Retinal pigment epithelial cell (primary cell): ENCODE results near the gene DIP2B.

Experiments
- DNase-seq: peaks from one replicate; pipeline ENCODE4 v3.0.0-alpha.2; 2010; ENCODE audit warnings: low read depth
- H3K4me3 ChIP-seq: 2 replicates; pipeline ENCODE4 v1.5.1; 2011; ENCODE audit warnings: mild to moderate bottlenecking, low read length, control low read depth, moderate library complexity
- TF ChIP-seq, protein P1 (sequence below): conservative IDR thresholded peaks from 2 replicates; pipeline ENCODE4 v1.5.1; 2011; ENCODE audit warnings: low read depth, low read length, control low read depth, inconsistent platforms

DIP2B gene

DNA sequence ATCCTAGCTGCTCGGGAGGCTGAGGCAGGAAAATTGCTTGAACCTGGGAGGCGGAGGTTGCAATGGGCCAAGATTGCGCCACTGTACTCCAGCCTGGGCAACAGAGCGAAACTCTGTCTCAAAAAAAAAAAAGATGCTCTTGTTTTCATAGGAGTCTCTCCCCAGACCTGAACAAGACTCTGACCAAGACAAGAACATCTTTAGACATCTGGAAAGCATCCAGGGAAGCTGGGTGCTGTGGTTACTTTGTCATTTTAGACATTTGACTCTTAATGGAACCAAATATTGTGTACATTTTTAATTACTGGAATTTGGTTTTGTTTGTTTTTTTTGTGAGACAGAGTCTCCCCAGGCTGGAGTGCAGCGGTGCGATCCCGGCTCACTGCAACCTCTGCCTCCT lies 238.0 kb downstream of the DIP2B start:
- DNase-seq = no peak
- H3K4me3 ChIP-seq = no peak overlapping the region
- TF ChIP-seq, protein P1, sequence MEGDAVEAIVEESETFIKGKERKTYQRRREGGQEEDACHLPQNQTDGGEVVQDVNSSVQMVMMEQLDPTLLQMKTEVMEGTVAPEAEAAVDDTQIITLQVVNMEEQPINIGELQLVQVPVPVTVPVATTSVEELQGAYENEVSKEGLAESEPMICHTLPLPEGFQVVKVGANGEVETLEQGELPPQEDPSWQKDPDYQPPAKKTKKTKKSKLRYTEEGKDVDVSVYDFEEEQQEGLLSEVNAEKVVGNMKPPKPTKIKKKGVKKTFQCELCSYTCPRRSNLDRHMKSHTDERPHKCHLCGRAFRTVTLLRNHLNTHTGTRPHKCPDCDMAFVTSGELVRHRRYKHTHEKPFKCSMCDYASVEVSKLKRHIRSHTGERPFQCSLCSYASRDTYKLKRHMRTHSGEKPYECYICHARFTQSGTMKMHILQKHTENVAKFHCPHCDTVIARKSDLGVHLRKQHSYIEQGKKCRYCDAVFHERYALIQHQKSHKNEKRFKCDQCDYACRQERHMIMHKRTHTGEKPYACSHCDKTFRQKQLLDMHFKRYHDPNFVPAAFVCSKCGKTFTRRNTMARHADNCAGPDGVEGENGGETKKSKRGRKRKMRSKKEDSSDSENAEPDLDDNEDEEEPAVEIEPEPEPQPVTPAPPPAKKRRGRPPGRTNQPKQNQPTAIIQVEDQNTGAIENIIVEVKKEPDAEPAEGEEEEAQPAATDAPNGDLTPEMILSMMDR = no peak

DNA sequence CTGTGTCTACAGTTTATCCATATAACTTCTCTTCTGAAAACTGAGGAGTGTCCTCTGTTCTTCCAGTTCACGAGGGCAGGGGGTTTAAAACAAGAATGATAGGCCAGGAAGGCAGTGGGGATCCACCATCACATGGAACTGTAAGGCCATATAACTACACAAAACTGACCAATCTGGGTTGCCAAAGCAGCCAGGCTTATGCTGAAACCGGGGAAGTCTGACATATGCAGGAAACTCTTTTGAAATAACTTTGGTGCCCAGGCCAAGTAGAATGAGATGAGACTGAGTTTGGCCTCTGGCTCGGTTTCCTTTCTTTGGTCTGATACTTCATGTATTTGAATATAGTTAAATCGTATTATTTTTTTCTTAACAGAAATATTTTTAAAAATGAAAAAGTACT lies 241.1 kb downstream of the DIP2B start:
- no peak overlapping the region for H3K4me3 ChIP-seq
- TF ChIP-seq, protein P1 = no peak
- no peak for DNase-seq

DNA sequence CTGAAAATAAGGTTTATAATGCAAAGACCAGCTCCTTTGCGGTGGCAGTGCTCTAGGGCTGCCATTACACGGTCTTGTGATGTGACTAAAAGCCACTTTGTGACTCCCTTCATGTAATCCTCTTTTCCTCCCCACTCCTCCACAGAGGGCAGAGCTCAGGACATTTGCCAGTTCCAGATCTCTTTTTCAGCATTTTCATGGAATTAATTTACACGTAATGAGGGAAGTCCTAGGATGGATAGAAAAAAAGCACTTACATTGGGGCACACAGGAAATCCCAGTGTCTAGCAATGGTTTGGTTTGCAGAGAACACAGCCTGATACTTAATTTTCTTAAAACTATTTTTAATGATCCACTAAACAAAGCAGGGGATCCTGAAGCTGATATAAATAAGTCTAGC lies 241.6 kb downstream of the DIP2B start:
- no peak for DNase-seq
- TF ChIP-seq, protein P1 = no peak
- no peak overlapping the region for H3K4me3 ChIP-seq

DNA sequence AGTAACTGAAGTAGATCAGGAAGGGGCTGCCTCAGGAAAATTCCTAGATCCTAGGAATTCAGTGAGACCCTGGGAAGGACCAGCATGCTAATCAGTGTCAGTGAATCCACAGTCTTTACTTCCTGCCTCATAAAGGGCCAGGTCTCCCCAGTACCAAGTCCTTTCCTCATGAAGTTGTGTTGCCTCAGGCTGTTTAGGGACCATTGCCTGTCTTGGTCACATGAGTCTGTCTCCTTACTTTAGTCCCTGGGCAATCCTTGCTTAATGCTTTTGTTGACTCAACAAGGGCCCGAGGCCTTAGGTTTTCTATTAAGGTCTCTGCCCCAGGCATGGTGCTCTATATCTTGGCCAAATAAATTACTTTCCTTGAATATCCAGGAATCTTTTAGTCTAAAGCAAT lies 243.0 kb downstream of the DIP2B start:
- H3K4me3 ChIP-seq = no peak overlapping the region
- TF ChIP-seq, protein P1 = no peak
- no peak for DNase-seq

DNA sequence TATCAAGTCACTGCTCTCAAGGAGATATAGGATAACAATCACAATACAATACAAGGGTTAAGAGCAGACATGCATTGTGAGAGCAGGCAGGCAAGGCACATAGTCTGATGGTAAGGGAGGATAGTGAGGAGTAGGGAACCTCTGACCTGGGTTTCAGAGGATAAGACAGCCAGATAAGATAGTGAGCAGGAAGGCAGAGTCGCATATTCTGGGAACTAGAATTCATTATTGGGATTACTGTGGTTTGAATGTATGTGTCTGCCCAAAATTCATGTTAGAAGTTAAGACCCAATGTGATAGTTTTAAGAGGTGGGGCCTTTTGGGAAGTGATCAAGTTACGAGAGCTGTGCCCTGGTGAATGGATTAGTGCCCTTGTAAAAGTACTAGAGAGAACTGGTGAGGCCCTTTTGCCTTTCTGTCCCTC lies 244.7 kb downstream of the DIP2B start:
- no peak overlapping the region for H3K4me3 ChIP-seq
- TF ChIP-seq, protein P1 = no peak
- DNase-seq = no peak

DNA sequence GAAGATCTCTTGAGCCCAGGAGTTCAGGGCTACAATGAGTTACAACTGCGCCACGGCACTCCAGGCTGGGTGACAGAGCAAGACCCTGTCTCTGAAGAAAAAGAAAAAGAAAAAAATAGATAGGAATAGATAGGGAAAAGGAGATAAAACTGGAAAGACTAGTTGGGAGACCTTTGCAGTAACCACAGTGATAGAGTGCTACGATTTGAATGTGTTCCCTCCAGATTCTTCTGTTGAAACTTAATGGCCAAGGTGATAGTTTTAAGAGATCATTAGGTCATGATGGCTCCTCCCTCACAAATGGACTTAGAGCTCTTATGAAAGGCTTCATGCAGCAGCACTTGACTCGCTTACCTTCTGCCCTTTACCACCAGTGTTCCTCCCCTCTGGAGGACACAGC lies 245.6 kb downstream of the DIP2B start:
- no peak for DNase-seq
- TF ChIP-seq, protein P1 = no peak
- no peak overlapping the region for H3K4me3 ChIP-seq

DNA sequence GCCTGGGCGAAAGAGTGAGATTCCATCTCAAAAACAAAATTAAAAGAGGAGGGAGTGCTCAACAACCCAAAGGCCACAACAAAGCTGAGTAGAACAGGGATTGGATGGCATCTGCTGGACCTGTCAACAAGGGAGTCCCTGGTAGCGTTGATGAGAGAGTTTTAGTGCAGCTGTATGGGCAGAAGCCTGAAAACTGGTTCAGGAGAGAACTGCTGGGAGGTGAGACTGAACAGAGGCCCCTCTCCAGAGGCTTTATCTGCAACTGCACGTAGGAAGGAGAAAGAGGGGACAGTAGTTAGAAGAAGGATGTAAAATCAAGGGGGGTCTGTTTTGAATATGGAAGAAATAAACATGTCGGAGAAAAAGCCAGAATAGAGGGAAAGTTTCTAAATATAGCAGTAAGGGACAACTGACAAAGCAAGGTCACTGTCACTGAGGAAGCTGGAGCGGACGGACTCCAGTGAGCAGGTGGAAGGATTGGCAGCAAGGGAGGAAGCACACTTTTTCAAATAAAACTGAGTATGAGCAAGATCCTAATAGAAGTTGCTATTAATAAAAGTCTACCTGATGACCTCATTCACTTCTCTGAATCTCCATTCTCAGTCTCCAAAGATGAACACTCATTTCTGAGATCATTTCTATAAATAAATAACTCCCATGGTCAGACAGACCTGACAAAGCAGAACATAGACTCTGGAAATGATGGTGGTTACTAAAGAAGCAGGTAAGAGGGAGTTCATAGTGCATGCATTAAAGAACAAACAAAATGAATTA lies 247.3 kb downstream of the DIP2B start:
- no peak overlapping the region for H3K4me3 ChIP-seq
- no peak for DNase-seq
- TF ChIP-seq, protein P1 = no peak
